ENCODE data around the gene PTPN18.

PTPN18 gene, protein sequence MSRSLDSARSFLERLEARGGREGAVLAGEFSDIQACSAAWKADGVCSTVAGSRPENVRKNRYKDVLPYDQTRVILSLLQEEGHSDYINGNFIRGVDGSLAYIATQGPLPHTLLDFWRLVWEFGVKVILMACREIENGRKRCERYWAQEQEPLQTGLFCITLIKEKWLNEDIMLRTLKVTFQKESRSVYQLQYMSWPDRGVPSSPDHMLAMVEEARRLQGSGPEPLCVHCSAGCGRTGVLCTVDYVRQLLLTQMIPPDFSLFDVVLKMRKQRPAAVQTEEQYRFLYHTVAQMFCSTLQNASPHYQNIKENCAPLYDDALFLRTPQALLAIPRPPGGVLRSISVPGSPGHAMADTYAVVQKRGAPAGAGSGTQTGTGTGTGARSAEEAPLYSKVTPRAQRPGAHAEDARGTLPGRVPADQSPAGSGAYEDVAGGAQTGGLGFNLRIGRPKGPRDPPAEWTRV

DNA sequence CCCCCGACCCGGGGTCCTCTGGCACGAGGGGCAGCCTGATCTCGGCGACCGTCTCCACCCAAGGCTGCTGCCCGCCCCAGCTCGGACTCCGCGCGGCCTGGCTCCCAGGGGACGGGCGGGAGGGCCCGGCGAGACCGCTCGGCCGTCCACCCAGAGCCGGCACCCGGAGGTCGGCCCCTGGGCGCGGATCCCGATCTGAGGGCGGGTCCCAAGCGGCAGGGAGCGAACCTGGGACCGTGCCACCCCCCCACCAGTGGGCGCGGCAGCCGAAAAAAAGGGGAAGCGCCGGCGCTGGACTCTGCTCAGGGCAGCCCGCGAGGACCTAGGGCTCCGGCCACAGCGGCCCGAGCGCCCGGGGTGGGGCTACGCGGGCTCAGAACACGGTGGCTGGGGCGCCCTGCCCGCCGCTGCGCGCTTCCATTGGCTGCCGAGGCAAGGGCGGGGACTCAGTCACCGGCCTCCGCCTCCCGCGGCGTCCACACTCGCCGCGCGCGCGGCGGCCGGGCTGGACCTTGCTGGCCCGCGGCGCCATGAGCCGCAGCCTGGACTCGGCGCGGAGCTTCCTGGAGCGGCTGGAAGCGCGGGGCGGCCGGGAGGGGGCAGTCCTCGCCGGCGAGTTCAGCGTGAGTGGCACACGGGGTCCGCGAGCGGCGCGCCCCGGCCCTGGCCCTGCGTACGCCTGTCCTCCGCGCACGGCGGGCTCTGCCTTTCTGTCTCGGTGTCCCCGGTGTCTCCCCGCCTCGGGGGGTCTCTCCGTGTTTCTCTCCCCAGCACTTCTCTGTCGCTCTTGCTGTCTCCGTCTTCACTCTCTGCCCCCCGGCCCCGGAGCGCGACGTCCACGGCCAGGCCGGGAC is at the start of gene PTPN18:
Gene PTPN18 (plus strand): TSS at position 479 of the 854 bp plus-strand sequence. CDS start 52 bp downstream, at position 531.
- DNase-seq (ENCODE audit: low read depth, low spot score), result peak; percentile 86
- in situ Hi-C loops (cut with HindIII; ENCODE audit: low sequenced_read_pairs), result no loop called here

DNA sequence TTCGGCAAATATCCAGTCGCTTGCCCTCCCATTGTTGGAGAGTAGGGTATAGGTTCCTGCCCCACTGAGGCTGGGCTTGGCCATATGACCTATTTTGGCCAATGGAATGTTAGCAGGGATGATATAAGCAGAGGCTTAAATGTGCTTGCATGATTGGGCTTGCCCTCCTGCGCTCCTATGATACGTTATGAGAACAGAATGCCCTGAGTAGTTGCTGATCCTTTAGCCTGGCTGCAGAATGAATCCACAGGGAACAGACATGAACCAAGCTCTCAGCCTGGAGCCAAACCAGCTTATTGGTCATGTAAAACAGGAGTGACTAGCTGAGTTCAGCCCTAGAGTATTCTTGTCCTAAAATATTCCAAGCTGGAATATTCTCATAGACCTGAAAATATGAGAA is 48.0 kb upstream of the PTPN18 start:
- no peak for DNase-seq (ENCODE audit: low read depth, low spot score)
- in situ Hi-C loops (cut with HindIII; ENCODE audit: low sequenced_read_pairs), result no loop called here
- TF ChIP-seq, protein P1, sequence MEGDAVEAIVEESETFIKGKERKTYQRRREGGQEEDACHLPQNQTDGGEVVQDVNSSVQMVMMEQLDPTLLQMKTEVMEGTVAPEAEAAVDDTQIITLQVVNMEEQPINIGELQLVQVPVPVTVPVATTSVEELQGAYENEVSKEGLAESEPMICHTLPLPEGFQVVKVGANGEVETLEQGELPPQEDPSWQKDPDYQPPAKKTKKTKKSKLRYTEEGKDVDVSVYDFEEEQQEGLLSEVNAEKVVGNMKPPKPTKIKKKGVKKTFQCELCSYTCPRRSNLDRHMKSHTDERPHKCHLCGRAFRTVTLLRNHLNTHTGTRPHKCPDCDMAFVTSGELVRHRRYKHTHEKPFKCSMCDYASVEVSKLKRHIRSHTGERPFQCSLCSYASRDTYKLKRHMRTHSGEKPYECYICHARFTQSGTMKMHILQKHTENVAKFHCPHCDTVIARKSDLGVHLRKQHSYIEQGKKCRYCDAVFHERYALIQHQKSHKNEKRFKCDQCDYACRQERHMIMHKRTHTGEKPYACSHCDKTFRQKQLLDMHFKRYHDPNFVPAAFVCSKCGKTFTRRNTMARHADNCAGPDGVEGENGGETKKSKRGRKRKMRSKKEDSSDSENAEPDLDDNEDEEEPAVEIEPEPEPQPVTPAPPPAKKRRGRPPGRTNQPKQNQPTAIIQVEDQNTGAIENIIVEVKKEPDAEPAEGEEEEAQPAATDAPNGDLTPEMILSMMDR (IDR thresholded peaks at IDR 0.05; ENCODE audit: low read depth, low read length), result no peak
- no peak overlapping the region for H3K4me3 ChIP-seq (ENCODE audit: low read depth, low read length)

More for the DNA sequence above, at the start of gene PTPN18:
- TF ChIP-seq, protein P1 (IDR thresholded peaks at IDR 0.05; ENCODE audit: low read depth, low read length), result peak; percentile 36
- H3K4me3 ChIP-seq (ENCODE audit: low read depth, low read length), result peak within 1 kb of the TSS; percentile 58

DNA sequence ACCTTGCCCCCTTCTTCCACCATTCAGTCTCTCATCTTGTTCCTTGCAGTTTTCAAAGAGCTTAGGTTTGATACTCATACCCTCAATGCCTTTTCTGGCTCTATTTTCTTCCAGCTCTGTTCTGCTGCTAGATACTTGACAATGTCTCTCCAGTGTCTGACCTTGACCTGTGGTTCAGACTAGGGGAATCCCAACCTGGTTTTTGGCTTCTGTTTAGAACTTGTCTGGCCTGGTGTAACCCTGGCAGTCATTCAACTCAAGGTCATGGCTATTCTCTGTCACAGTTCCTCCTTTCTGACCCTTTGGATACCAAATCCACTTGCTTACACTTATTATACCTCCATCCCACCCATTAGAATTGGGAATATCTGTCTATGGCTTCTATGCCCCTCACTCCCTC is 45.0 kb upstream of the PTPN18 start:
- TF ChIP-seq, protein P1 (IDR thresholded peaks at IDR 0.05; ENCODE audit: low read depth, low read length), result no peak
- H3K4me3 ChIP-seq (ENCODE audit: low read depth, low read length), result no peak overlapping the region
- in situ Hi-C loops (cut with HindIII; ENCODE audit: low sequenced_read_pairs), result no loop called here
- DNase-seq (ENCODE audit: low read depth, low spot score), result no peak

DNA sequence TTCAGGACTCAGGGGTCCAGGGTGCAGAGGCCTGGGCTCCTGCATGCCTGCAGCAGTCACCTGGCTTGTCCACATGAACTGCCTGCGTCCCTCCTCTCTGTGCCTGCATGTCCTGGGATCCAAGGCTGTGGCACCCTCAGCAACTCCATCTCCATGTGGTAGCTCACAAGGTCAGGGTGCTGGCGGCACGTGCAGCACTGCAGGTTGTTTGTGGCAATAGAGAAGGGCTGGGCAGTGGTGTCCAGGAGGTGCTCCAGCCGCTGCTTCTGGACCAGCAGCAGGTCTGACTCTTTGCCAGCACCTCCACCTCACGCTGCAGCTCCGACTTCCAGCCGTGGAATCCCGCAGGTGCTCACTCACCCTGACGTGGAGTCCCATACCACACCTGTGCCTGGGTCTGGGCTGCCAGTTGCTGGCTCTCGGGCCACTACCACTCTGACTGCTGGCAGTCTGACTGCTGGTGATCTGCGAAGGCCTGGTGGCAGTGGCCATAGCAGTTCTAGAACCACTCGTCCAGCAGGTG is 42.0 kb upstream of the PTPN18 start:
- TF ChIP-seq, protein P1 (IDR thresholded peaks at IDR 0.05; ENCODE audit: low read depth, low read length), result no peak
- no peak for DNase-seq (ENCODE audit: low read depth, low spot score)
- H3K4me3 ChIP-seq (ENCODE audit: low read depth, low read length), result no peak overlapping the region
- in situ Hi-C loops (cut with HindIII; ENCODE audit: low sequenced_read_pairs), result no loop called here

DNA sequence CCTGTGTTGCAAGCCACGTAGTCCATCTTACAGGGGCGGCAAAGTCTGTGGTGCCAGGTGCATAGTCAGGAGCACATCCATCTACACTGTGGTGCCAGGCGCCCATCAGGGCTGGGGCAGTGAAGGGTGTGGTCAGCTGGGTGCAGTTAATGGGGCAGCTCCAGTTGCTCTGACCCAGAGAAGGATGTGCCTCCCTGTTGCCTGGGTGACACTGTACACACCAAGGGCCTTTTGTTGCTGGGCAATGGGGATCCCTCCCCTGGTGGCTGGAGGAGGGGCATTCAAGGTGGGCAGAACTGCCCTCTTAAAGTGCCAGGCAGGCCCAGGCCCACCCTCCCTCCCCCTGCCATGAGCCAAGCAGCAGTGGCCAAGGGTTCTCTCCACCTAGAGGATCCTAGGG is 41.5 kb upstream of the PTPN18 start:
- no peak for DNase-seq (ENCODE audit: low read depth, low spot score)
- TF ChIP-seq, protein P1 (IDR thresholded peaks at IDR 0.05; ENCODE audit: low read depth, low read length), result no peak
- in situ Hi-C loops (cut with HindIII; ENCODE audit: low sequenced_read_pairs), result no loop called here
- H3K4me3 ChIP-seq (ENCODE audit: low read depth, low read length), result no peak overlapping the region

DNA sequence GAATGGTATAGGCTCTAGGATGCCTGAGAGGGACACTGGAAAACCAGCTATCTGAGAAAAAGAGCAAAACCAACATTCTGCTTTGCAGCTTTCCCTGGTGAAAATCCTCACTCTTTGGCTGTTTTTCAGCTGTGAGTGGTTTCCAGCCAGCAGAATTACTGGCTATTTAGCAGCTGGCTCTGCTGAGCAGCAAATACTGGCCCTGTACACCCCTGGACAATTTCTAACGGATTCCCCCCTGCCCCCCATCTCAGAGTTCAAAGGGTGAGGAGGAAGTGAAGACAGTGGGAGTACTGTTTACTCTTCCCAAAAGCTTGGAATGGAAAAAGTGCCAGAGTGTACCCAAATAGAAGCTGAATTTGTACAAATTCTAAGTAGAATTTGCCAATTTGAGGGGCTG is 39.3 kb upstream of the PTPN18 start:
- no peak overlapping the region for H3K4me3 ChIP-seq (ENCODE audit: low read depth, low read length)
- TF ChIP-seq, protein P1 (IDR thresholded peaks at IDR 0.05; ENCODE audit: low read depth, low read length), result no peak
- no peak for DNase-seq (ENCODE audit: low read depth, low spot score)
- in situ Hi-C loops (cut with HindIII; ENCODE audit: low sequenced_read_pairs), result no loop called here
